T-cell (primary cell): ENCODE results near the gene NUBP2. TPM values are rescaled to one million over a fixed set of nuclear protein-coding genes. Genes with fewer than 3 reads are reported as not detected.
A peak's percentile ranks its signal among the peaks of the same experiment; 100 is the strongest.

Experiments used
- ATAC-seq, 4 experiments: fragments of 200-7000 bp in 3 of 4; fragments of 150-1000 bp in 1 of 4; cut with Tn5 transposase; replicated peaks in 1 of 4; 1 replicate in 3 of 4; 2 replicates in 1 of 4; pipeline ENCODE4 v1.10.0; 2021; ENCODE audit warnings: moderate library complexity in 3 of 4, mild to moderate bottlenecking in 2 of 4, moderate number of reproducible peaks in 1 of 4
- CTCF ChIA-PET, 2 donors: fragments of 300-600 bp; sonication (Branson Sonifier 250); formaldehyde crosslinking; loops; one replicate each; lab custom pipeline; 2022; ENCODE audit warnings: antibody characterized with exemption in 2 of 2; lab: Charles Lee
- POLR2A ChIA-PET, 2 donors: fragments of 300-600 bp; sonication (Branson Sonifier 250); formaldehyde crosslinking; loops; one replicate each; lab custom pipeline; 2022; ENCODE audit warnings: antibody characterized with exemption in 2 of 2; lab: Charles Lee
- DNase-seq, 35 experiments: peaks; one replicate each; pipeline versions ENCODE4 v3.0.0 to v3.0.0-alpha.2; 2013 to 2023
- H3K27ac ChIP-seq: one replicate; pipeline ENCODE4 v1.5.1; 2013; ENCODE audit warnings: low read length
- H3K27me3 ChIP-seq, 2 experiments: replicated peaks in 1 of 2; 1 replicate in 1 of 2; 2 replicates in 1 of 2; pipeline versions ENCODE4 v1.6.1 to v1.7.0; 2013; ENCODE audit warnings: low read length in 1 of 2, mixed read lengths in 1 of 2; ENCODE audit not compliant: control insufficient read depth in 2 of 2, insufficient read depth in 2 of 2; ENCODE audit errors: extremely low read depth in 1 of 2
- H3K36me3 ChIP-seq, 2 donors: 1 replicate in 1 of 2; 2 replicates in 1 of 2; pipeline versions ENCODE4 v1.6.1 to v1.7.0; 2013; ENCODE audit warnings: low read length in 1 of 2; ENCODE audit not compliant: control insufficient read depth in 2 of 2, insufficient read depth in 1 of 2; ENCODE audit errors: extremely low read depth in 1 of 2
- H3K4me1 ChIP-seq, 2 experiments: 1 replicate in 1 of 2; 2 replicates in 1 of 2; pipeline versions ENCODE4 v1.6.1 to v1.7.0; 2013; ENCODE audit warnings: low read length in 2 of 2, mixed read lengths in 1 of 2; ENCODE audit not compliant: insufficient read depth in 2 of 2, control insufficient read depth in 1 of 2; ENCODE audit errors: extremely low read depth in 1 of 2
- H3K4me3 ChIP-seq, 2 donors: 1 replicate in 1 of 2; 2 replicates in 1 of 2; pipeline versions ENCODE4 v1.5.1 to v1.7.0; 2013; ENCODE audit warnings: mild to moderate bottlenecking in 2 of 2, low read length in 1 of 2, moderate library complexity in 1 of 2; ENCODE audit not compliant: control insufficient read depth in 1 of 2; ENCODE audit errors: extremely low read depth in 1 of 2
- H3K9me3 ChIP-seq: 2 replicates; pipeline ENCODE4 v1.7.0; 2013
- H3K27ac Mint-ChIP-seq, 2 donors: one replicate each; pipeline ENCODE4 v1.8.0; 2020 to 2021; ENCODE audit warnings: mild to moderate bottlenecking in 2 of 2, mixed read lengths in 2 of 2
- H3K27me3 Mint-ChIP-seq, 2 donors: one replicate each; pipeline ENCODE4 v1.8.0; 2021 to 2022; ENCODE audit warnings: mixed read lengths in 2 of 2
- H3K36me3 Mint-ChIP-seq: one replicate; pipeline ENCODE4 v1.8.0; 2021; ENCODE audit warnings: mixed read lengths
- H3K4me1 Mint-ChIP-seq, 3 donors: one replicate each; pipeline ENCODE4 v1.8.0; 2020 to 2022; ENCODE audit warnings: mixed read lengths in 3 of 3, mild to moderate bottlenecking in 1 of 3
- H3K4me3 Mint-ChIP-seq, 3 donors: one replicate each; pipeline ENCODE4 v1.8.0; 2020 to 2022; ENCODE audit warnings: mild to moderate bottlenecking in 3 of 3, mixed read lengths in 3 of 3, moderate library complexity in 3 of 3
- H3K9me3 Mint-ChIP-seq, 3 donors: one replicate each; pipeline ENCODE4 v1.8.0; 2020 to 2022; ENCODE audit warnings: mixed read lengths in 3 of 3
- WGBS: methylation state at CpG from one replicate; pipeline ENCODE4 v1.1.5; 2013; ENCODE audit warnings: missing lambda C conversion rate; ENCODE audit not compliant: insufficient coverage; 5-methylcytosine and 5-hydroxymethylcytosine counted together
- total RNA-seq, 35 experiments: library from RNA in 6 of 35; stranded (reverse) in 6 of 35; fragments of 120-200 nt in 1 of 35; gene quantifications; one replicate each; pipeline versions ENCODE4 v1.2.1 to v1.2.4 and lab custom pipeline; 2013 to 2026

NUBP2 gene
- total RNA-seq, 5 donors from 2014 or later (not counting 1 experiment from before 2014, with no cell fraction given): 41.2 to 77.0 (median 74.3) TPM

GRCh38 chr16:1826691-1827573 lies 44.2 kb downstream of the NUBP2 start, which contains the start of the genes FAHD1 and HAGH:
Gene FAHD1, plus strand, starts transcription at chr16:1827206. Its CDS starts 33 bp downstream, at chr16:1827239.
Gene HAGH, minus strand, starts transcription at chr16:1826825. Its CDS starts 38 bp downstream, at chr16:1826787.
- H3K27ac ChIP-seq: peak within 1 kb of the TSS; percentile 55
- ChIA-PET POLR2A (interaction anchor here in 1 of 2 donors (0.7 kb wide), 1 partner anchor 1033 kb away, joined by 3 read pairs; no protein-coding TSS in a partner anchor), CTCF (interaction anchor here in 1 of 2 donors (1.5 kb wide), 1 partner anchor 44 kb away, joined by 6 read pairs; the partner anchor contains the start of genes NUBP2 and SPSB3)
- under 1% methylated on average over 101 of the region's 104 CpGs for WGBS
- Mint-ChIP-seq H3K27ac (peak within 1 kb of the TSS; percentile 90 to 95), H3K4me1 (peaks cover 33 to 56% (median 46%) of the 10 kb centered on the region in 3 donors), H3K27me3 (no peaks in the 10 kb centered on the region), H3K4me3 (peak within 1 kb of the TSS; percentile 90 to 94 (median 93)), H3K36me3 (peaks cover 3% of the 10 kb centered on the region), H3K9me3 (no peaks in the 10 kb centered on the region)
- peak within 1 kb of the TSS; percentile 87 to 91 for H3K4me3 ChIP-seq
- no peaks in the 10 kb centered on the region for H3K27me3 ChIP-seq
- H3K36me3 ChIP-seq: peaks cover 10% of the 10 kb centered on the region in 2 donors
- DNase-seq (peak; percentile 69 to 96 (median 85)), ATAC-seq (peak; percentile 84 to 87 (median 86))
- no peaks in the 10 kb centered on the region for H3K9me3 ChIP-seq
- peaks cover 10 to 50% of the 10 kb centered on the region in 2 experiments for H3K4me1 ChIP-seq

GRCh38 chr16:1828645-1829410 lies 46.1 kb downstream of the NUBP2 start:
- H3K4me1 ChIP-seq: peaks cover 10 to 38% of the 10 kb centered on the region in 2 experiments
- H3K36me3 Mint-ChIP-seq: peaks cover 3% of the 10 kb centered on the region
- H3K27ac ChIP-seq: no peak overlapping the region
- no peak overlapping the region for H3K4me3 ChIP-seq
- no peaks in the 10 kb centered on the region for H3K27me3 ChIP-seq
- DNase-seq (no peak), ATAC-seq (no peak)
- H3K27me3 Mint-ChIP-seq: no peaks in the 10 kb centered on the region
- H3K36me3 ChIP-seq: no peaks in the 10 kb centered on the region
- ChIA-PET CTCF (no interaction called here), POLR2A (interaction anchor here (0.5 to 0.6 kb wide), 2 partner anchors 10 to 386 kb away, joined by 3 to 4 read pairs; partner anchors contain the start of gene PGP (in 1 of the 2))
- no peaks in the 10 kb centered on the region for H3K9me3 ChIP-seq
- H3K4me3 Mint-ChIP-seq: peak overlapping the region; percentile 24 to 94 (median 90)
- no peaks in the 10 kb centered on the region for H3K9me3 Mint-ChIP-seq
- WGBS: 93% methylated on average over 3 of the region's 11 CpGs
- peak overlapping the region; percentile 34 to 59 for H3K27ac Mint-ChIP-seq
- H3K4me1 Mint-ChIP-seq: peaks cover 33 to 54% (median 44%) of the 10 kb centered on the region in 3 donors

- Mint-ChIP-seq H3K9me3 (no peaks in the 10 kb centered on the region), H3K36me3 (peaks cover 3% of the 10 kb centered on the region), H3K27ac (no peak overlapping the region), H3K4me3 (no peak overlapping the region), H3K4me1 (peaks cover 26 to 43% (median 31%) of the 10 kb centered on the region in 3 donors), H3K27me3 (no peaks in the 10 kb centered on the region)
- 88% methylated on average over 3 of the region's 3 CpGs for WGBS
- no peaks in the 10 kb centered on the region for H3K36me3 ChIP-seq
- no peak for DNase-seq
- H3K27ac ChIP-seq: no peak overlapping the region
- ATAC-seq: no peak
- H3K4me1 ChIP-seq: peaks cover 9 to 24% of the 10 kb centered on the region in 2 experiments
- H3K9me3 ChIP-seq: no peaks in the 10 kb centered on the region
- CTCF ChIA-PET: no interaction called here
- H3K27me3 ChIP-seq: no peaks in the 10 kb centered on the region
- POLR2A ChIA-PET: no interaction called here
- H3K4me3 ChIP-seq: no peak overlapping the region
Measured at GRCh38 chr16:1830213-1830612, 47.5 kb downstream of the NUBP2 start.

- Mint-ChIP-seq H3K4me1 (peaks cover 24 to 36% (median 26%) of the 10 kb centered on the region in 3 donors), H3K36me3 (peaks cover 3% of the 10 kb centered on the region), H3K9me3 (no peaks in the 10 kb centered on the region), H3K4me3 (no peak overlapping the region), H3K27ac (no peak overlapping the region), H3K27me3 (no peaks in the 10 kb centered on the region)
- H3K4me1 ChIP-seq: peaks cover 8 to 16% of the 10 kb centered on the region in 2 experiments
- no peaks in the 10 kb centered on the region for H3K36me3 ChIP-seq
- CTCF ChIA-PET: no interaction called here
- H3K27me3 ChIP-seq: no peaks in the 10 kb centered on the region
- H3K9me3 ChIP-seq: no peaks in the 10 kb centered on the region
- POLR2A ChIA-PET: no interaction called here
- WGBS: 93% methylated on average over 13 of the region's 19 CpGs
- no peak for ATAC-seq
- DNase-seq: no peak
- no peak overlapping the region for H3K27ac ChIP-seq
- no peak overlapping the region for H3K4me3 ChIP-seq
Measured at GRCh38 chr16:1831186-1832075, 48.7 kb downstream of the NUBP2 start.

GRCh38 chr16:1832838-1833454 lies 50.2 kb downstream of the NUBP2 start:
- Histone ChIP-seq H3K9me3 (no peaks in the 10 kb centered on the region), H3K27ac (no peak overlapping the region), H3K36me3 (no peaks in the 10 kb centered on the region), H3K27me3 (no peaks in the 10 kb centered on the region), H3K4me1 (peaks cover 2 to 7% of the 10 kb centered on the region in 2 experiments), H3K4me3 (no peak overlapping the region)
- Mint-ChIP-seq H3K4me3 (no peak overlapping the region), H3K9me3 (no peaks in the 10 kb centered on the region), H3K36me3 (peaks cover 3% of the 10 kb centered on the region), H3K27me3 (no peaks in the 10 kb centered on the region), H3K27ac (no peak overlapping the region), H3K4me1 (peaks cover 16 to 27% (median 17%) of the 10 kb centered on the region in 3 donors)
- DNase-seq: no peak
- 83% methylated on average over 6 of the region's 9 CpGs for WGBS
- ChIA-PET POLR2A (no interaction called here), CTCF (interaction anchor here (0.6 to 0.7 kb wide), 2 partner anchors 8 to 187 kb away, joined by 6 to 7 read pairs; no protein-coding TSS in a partner anchor)
- no peak for ATAC-seq
